ENCODE data around the gene RUNX1.

DNA sequence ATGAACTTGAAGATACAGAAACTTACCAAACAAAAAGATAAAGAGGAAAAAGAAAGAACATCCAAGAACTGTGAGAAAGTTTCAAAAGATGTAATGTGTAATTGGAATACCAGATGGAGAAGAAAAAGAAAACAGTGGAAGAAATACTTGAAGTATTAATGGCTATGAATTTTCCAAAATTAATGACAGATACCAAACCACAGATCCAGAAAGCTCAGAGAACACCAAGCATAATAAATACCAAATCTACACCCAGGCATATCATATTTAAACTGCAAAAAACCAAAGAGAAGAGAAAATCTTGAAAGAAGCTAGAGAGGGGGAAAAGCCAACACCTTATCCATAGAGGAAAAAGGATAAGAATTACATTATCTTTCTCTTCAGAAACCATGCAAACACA, 243.9 kb downstream of the RUNX1 start:
- TF ChIP-seq GATA2 (IDR thresholded peaks at IDR 0.05; ENCODE audit: low read depth, low read length) (no peak), GATA3 (IDR thresholded peaks at IDR 0.05; ENCODE audit: low read depth, low read length) (no peak)
